Smooth muscle cell (in vitro differentiated cells): ENCODE data around the gene SLFN14. TPM values are rescaled to one million over a fixed set of nuclear protein-coding genes. Genes with fewer than 3 reads are reported as not detected.
A peak's percentile ranks its signal among the peaks of the same experiment; 100 is the strongest.

Source experiments
- DNase-seq: peaks from one replicate; lab custom pipeline; 2025; ENCODE audit not compliant: unreplicated experiment; lab: John Stamatoyannopoulos, UW
- H2AFZ ChIP-seq: fragments of 200-600 bp; sonication (generic); 2 replicates; pipeline ENCODE4 v1.6.0; 2016; ENCODE audit warnings: antibody characterized with exemption, low read depth, mild to moderate bottlenecking
- H3F3A ChIP-seq: fragments of 200-600 bp; sonication (generic); 2 replicates; pipeline ENCODE4 v1.6.0; 2017; ENCODE audit warnings: antibody characterized with exemption, low read depth
- H3K27ac ChIP-seq: fragments of 200-600 bp; sonication (generic); 2 replicates; pipeline ENCODE4 v1.5.1; 2016; ENCODE audit warnings: low read depth, mild to moderate bottlenecking
- H3K27me3 ChIP-seq: fragments of 200-600 bp; sonication (generic); 2 replicates; pipeline ENCODE4 v1.6.1; 2016; ENCODE audit warnings: low read depth, mild to moderate bottlenecking
- H3K36me3 ChIP-seq: fragments of 200-600 bp; sonication (generic); 2 replicates; pipeline ENCODE4 v1.5.1; 2016; ENCODE audit warnings: low read depth
- H3K4me1 ChIP-seq: fragments of 200-600 bp; sonication (generic); 2 replicates; pipeline ENCODE4 v1.5.1; 2016; ENCODE audit warnings: low read depth
- H3K4me2 ChIP-seq: fragments of 200-600 bp; sonication (generic); 2 replicates; pipeline ENCODE4 v1.6.0; 2016; ENCODE audit warnings: mild to moderate bottlenecking
- H3K4me3 ChIP-seq: fragments of 200-600 bp; sonication (generic); 2 replicates; pipeline ENCODE4 v1.5.1; 2016; ENCODE audit warnings: mild to moderate bottlenecking
- H3K79me2 ChIP-seq: fragments of 200-600 bp; sonication (generic); 2 replicates; pipeline ENCODE4 v1.6.0; 2016; ENCODE audit warnings: low read depth, mild to moderate bottlenecking
- H3K9ac ChIP-seq: fragments of 200-600 bp; sonication (generic); 2 replicates; pipeline ENCODE4 v1.6.0; 2016; ENCODE audit warnings: low read depth
- H3K9me3 ChIP-seq: fragments of 200-600 bp; sonication (generic); replicated peaks from 2 replicates; pipeline ENCODE4 v1.5.1; 2016; ENCODE audit warnings: low read depth
- H4K20me1 ChIP-seq: fragments of 200-600 bp; sonication (generic); 2 replicates; pipeline ENCODE4 v1.6.0; 2016; ENCODE audit warnings: low read depth
- WGBS: methylation state at CpG from one replicate; pipeline ENCODE4 v1.1.7; 2016; ENCODE audit warnings: low lambda C conversion rate; 5-methylcytosine and 5-hydroxymethylcytosine counted together
- polyA plus RNA-seq: library from polyadenylated mRNA; unstranded; fragments of >200 nt; fragmentation: Nextera tagmentation; extraction: Ambion mirVana; gene quantifications from 2 replicates; pipeline ENCODE4 v1.2.1, GENCODE V29; 2016
- small RNA-seq: library from RNA; depleted of rRNA; stranded (forward); fragments of <200 nt; gene quantifications from one replicate; pipeline ENCODE3, GENCODE V24; 2014
- total RNA-seq: library from RNA; depleted of rRNA; stranded (reverse); fragments of >200 nt; gene quantifications from 2 replicates; pipeline ENCODE4 v1.2.3, GENCODE V29; 2014
- TF ChIP-seq, protein P1 (sequence below): fragments of 200-600 bp; sonication (generic); IDR thresholded peaks from 2 replicates; pipeline ENCODE4 v1.5.1; 2017; ENCODE audit warnings: borderline replicate concordance, mild to moderate bottlenecking, antibody characterized with exemption; ENCODE audit not compliant: insufficient read depth, poor library complexity, severe bottlenecking

SLFN14 gene
- total and polyA plus RNA-seq, 2 experiments from 2014 or later, result not detected

DNA sequence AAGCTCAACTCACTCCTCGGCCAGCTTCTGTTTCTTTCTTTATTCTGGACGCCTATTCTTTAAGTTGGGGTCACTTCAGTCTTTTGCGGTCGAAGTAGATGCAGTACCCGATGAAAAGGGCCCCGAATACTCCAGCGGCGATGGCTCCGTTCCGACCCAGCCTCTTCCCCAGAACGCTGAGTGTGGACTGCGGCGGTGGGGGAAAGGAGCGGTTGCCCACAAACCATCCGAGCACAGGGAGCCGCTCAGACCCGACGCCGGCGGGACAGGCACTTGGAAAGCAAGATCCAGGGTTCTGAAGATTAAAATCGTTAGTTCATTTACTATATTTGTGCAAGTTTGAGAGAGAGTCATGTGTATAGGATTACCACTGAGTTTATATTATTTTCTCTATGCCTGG lies 45.6 kb downstream of the SLFN14 start:
- Histone ChIP-seq H4K20me1 (no peaks in the 10 kb centered on the region), H3K9ac (no peak overlapping the region), H3K4me1 (no peaks in the 10 kb centered on the region), H3K4me2 (no peak overlapping the region), H3K9me3 (no peaks in the 10 kb centered on the region), H3K4me3 (no peak overlapping the region), H3K79me2 (no peaks in the 10 kb centered on the region), H3K27ac (no peak overlapping the region), H3K27me3 (peaks cover 7% of the 10 kb centered on the region), H3F3A (no peaks in the 10 kb centered on the region), H3K36me3 (no peaks in the 10 kb centered on the region), H2AFZ (no peak overlapping the region)
- TF ChIP-seq, protein P1, sequence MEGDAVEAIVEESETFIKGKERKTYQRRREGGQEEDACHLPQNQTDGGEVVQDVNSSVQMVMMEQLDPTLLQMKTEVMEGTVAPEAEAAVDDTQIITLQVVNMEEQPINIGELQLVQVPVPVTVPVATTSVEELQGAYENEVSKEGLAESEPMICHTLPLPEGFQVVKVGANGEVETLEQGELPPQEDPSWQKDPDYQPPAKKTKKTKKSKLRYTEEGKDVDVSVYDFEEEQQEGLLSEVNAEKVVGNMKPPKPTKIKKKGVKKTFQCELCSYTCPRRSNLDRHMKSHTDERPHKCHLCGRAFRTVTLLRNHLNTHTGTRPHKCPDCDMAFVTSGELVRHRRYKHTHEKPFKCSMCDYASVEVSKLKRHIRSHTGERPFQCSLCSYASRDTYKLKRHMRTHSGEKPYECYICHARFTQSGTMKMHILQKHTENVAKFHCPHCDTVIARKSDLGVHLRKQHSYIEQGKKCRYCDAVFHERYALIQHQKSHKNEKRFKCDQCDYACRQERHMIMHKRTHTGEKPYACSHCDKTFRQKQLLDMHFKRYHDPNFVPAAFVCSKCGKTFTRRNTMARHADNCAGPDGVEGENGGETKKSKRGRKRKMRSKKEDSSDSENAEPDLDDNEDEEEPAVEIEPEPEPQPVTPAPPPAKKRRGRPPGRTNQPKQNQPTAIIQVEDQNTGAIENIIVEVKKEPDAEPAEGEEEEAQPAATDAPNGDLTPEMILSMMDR, result no peak
- DNase-seq, result no peak
- 85% methylated on average over 21 of the region's 21 CpGs for WGBS

DNA sequence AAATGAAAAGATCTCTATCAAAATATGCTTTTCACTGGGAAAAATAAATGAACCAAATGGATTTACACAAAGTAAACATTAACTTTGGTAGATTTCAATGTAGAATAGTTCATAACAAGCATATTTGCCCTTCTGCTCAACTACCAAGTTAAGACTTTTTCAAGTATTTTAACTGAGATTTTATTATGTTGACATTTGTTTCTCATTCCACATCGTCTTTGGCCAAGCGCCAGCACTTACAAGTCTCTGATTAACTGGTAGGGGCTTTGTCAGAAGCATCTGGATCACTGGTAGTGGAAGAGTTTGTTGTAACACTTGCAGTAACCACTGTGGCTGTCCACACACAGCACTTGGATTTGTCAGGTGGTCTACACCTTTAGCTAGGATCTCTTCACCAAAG lies 46.1 kb downstream of the SLFN14 start:
- no peak overlapping the region for H3K4me3 ChIP-seq
- H3K27me3 ChIP-seq, result peaks cover 7% of the 10 kb centered on the region
- no peaks in the 10 kb centered on the region for H3K36me3 ChIP-seq
- H3F3A ChIP-seq, result no peaks in the 10 kb centered on the region
- TF ChIP-seq, protein P1, result no peak
- no peaks in the 10 kb centered on the region for H3K4me1 ChIP-seq
- no peak overlapping the region for H3K9ac ChIP-seq
- WGBS, result 93% methylated on average over 2 of the region's 2 CpGs
- H4K20me1 ChIP-seq, result no peaks in the 10 kb centered on the region
- no peak overlapping the region for H3K4me2 ChIP-seq
- no peak overlapping the region for H2AFZ ChIP-seq
- H3K27ac ChIP-seq, result no peak overlapping the region
- no peaks in the 10 kb centered on the region for H3K79me2 ChIP-seq
- no peak for DNase-seq
- H3K9me3 ChIP-seq, result no peaks in the 10 kb centered on the region

Small RNA genes within 50 kb of the gene (small RNA-seq; reads per million reads assigned to genes)
- gene AC004134.1 (not detected), gene AC015911.1 (not detected), gene SNORD7 (104 reads per million, percentile 98 among the genes with 10 or more reads in this experiment)

Other genes with a start within 250 kb of the SLFN14 start
- 4.3 and 4.4 TPM in 2 replicates for gene SLFN11, start 187.2 kb downstream of the SLFN14 start, total RNA-seq
- gene SLFN11, start 187.2 kb downstream of the SLFN14 start, polyA plus RNA-seq, result 1.4 and 1.8 TPM in 2 replicates
- gene SLFN12, start 128.3 kb downstream of the SLFN14 start, total RNA-seq, result 14.3 and 17.7 TPM in 2 replicates
- gene SLFN12, start 128.3 kb downstream of the SLFN14 start, polyA plus RNA-seq, result 2.8 and 4.4 TPM in 2 replicates
- 0.45 and 5.1 TPM in 2 replicates for gene SLFN13, start 112.1 kb downstream of the SLFN14 start, total RNA-seq
- gene SLFN13, start 112.1 kb downstream of the SLFN14 start, polyA plus RNA-seq, result 0.30 and 0.83 TPM in 2 replicates
- not detected in 2 replicates for gene SLFN12L, start 23.1 kb downstream of the SLFN14 start, total RNA-seq
- gene SLFN12L, start 23.1 kb downstream of the SLFN14 start, polyA plus RNA-seq, result not detected in 2 replicates
- gene PEX12, start 17.8 kb upstream of the SLFN14 start, total RNA-seq, result 8.6 and 10.2 TPM in 2 replicates
- gene PEX12, start 17.8 kb upstream of the SLFN14 start, polyA plus RNA-seq, result 2.8 and 3.5 TPM in 2 replicates
- gene AP2B1, start 26.5 kb upstream of the SLFN14 start, total RNA-seq, result 92.3 and 94.6 TPM in 2 replicates
- 45.0 and 58.5 TPM in 2 replicates for gene AP2B1, start 26.5 kb upstream of the SLFN14 start, polyA plus RNA-seq
- 6.8 and 8.2 TPM in 2 replicates for gene RASL10B, start 170.8 kb upstream of the SLFN14 start, total RNA-seq
- gene RASL10B, start 170.8 kb upstream of the SLFN14 start, polyA plus RNA-seq, result 11.0 and 18.6 TPM in 2 replicates
- not detected in 2 replicates for gene GAS2L2, start 192.4 kb upstream of the SLFN14 start, total RNA-seq
- gene GAS2L2, start 192.4 kb upstream of the SLFN14 start, polyA plus RNA-seq, result not detected in 2 replicates
- not detected in 2 replicates for gene C17orf50, start 200.1 kb upstream of the SLFN14 start, total RNA-seq
- gene C17orf50, start 200.1 kb upstream of the SLFN14 start, polyA plus RNA-seq, result 0.33 TPM in 1 of 2 replicates, not detected in the other
- gene MMP28, start 234.8 kb upstream of the SLFN14 start, total RNA-seq, result 38.0 and 50.0 TPM in 2 replicates
- gene MMP28, start 234.8 kb upstream of the SLFN14 start, polyA plus RNA-seq, result 25.7 and 51.4 TPM in 2 replicates
- gene TAF15, start 248.7 kb upstream of the SLFN14 start, total RNA-seq, result 25.5 and 33.3 TPM in 2 replicates
- gene TAF15, start 248.7 kb upstream of the SLFN14 start, polyA plus RNA-seq, result 4.2 and 8.1 TPM in 2 replicates